MCF 10A (cell line): ENCODE measurements around the gene INVS. TPM values are rescaled to one million over a fixed set of nuclear protein-coding genes. Genes with fewer than 3 reads are reported as not detected.
A peak's percentile ranks its signal among the peaks of the same experiment; 100 is the strongest.

Source experiments
- BruUV-seq: library from RNA; stranded (reverse); fragments of 400-500 nt; replicated peaks from 2 replicates; lab custom pipeline; 2021; lab: Mats Ljungman, UMichigan
- CTCF ChIA-PET: fragments of 300-600 bp; sonication (Branson Sonifier 250); formaldehyde crosslinking; extraction: SDS; loops from one replicate; lab custom pipeline; 2021; ENCODE audit warnings: antibody characterized with exemption, inconsistent platforms; lab: Yijun Ruan, JAX
- POLR2A ChIA-PET: fragments of 300-600, 350-650 bp; sonication (Branson Sonifier 250); formaldehyde crosslinking; extraction: SDS; loops from one replicate; lab custom pipeline; 2020; ENCODE audit warnings: antibody characterized with exemption, inconsistent platforms; lab: Yijun Ruan, JAX
- DNase-seq: peaks from one replicate; pipeline ENCODE4 v3.0.0-alpha.2; 2018; ENCODE audit not compliant: unreplicated experiment
- H3K27ac Mint-ChIP-seq: one replicate; pipeline ENCODE4 v1.8.0; 2022; ENCODE audit warnings: mild to moderate bottlenecking, low read depth, mixed read lengths; ENCODE audit not compliant: unreplicated experiment
- H3K27me3 Mint-ChIP-seq: one replicate; pipeline ENCODE4 v1.8.0; 2022; ENCODE audit warnings: mixed read lengths; ENCODE audit not compliant: insufficient read depth, unreplicated experiment
- H3K36me3 Mint-ChIP-seq: one replicate; pipeline ENCODE4 v1.8.0; 2022; ENCODE audit warnings: mild to moderate bottlenecking, moderate library complexity, mixed read lengths; ENCODE audit not compliant: insufficient read depth, unreplicated experiment
- H3K4me1 Mint-ChIP-seq: one replicate; pipeline ENCODE4 v1.8.0; 2022; ENCODE audit warnings: mixed read lengths; ENCODE audit not compliant: insufficient read depth, unreplicated experiment
- H3K4me3 Mint-ChIP-seq: one replicate; pipeline ENCODE4 v1.8.0; 2022; ENCODE audit warnings: mild to moderate bottlenecking, moderate library complexity, mixed read lengths; ENCODE audit not compliant: unreplicated experiment
- H3K9me3 Mint-ChIP-seq: one replicate; pipeline ENCODE4 v1.8.0; 2022; ENCODE audit warnings: mixed read lengths; ENCODE audit not compliant: unreplicated experiment
- CTCF ChIP-seq: fragments of 200-600 bp; IDR thresholded peaks from one replicate; pipeline ENCODE4 v1.8.0; 2022; ENCODE audit warnings: antibody characterized with exemption, mild to moderate bottlenecking; ENCODE audit not compliant: unreplicated experiment
- intact Hi-C: fragments of 100-400 bp; cut with micrococcal nuclease; formaldehyde crosslinking; loops from 2 replicates; pipeline ENCODE4 v1.14.1; 2022
- total RNA-seq: library from RNA; stranded (reverse); gene quantifications from 2 replicates; pipeline ENCODE4 v1.2.3, GENCODE V29; 2022

INVS gene
- total RNA-seq, 1 experiment from 2014 or later = 21.9 TPM

GRCh38 chr9:100096378-100096916, 2.6 kb upstream of the INVS start:
- no TSS peak for BruUV-seq
- no peak for TF ChIP-seq CTCF
- Mint-ChIP-seq H3K4me3 (peak overlapping the region; percentile 35), H3K27ac (no peak overlapping the region), H3K4me1 (peaks cover 23% of the 10 kb centered on the region), H3K36me3 (peaks cover 5% of the 10 kb centered on the region), H3K27me3 (no peaks in the 10 kb centered on the region), H3K9me3 (no peaks in the 10 kb centered on the region)
- DNase-seq = no peak
- intact Hi-C loops = loop anchor here (5.0 kb wide), 1 partner anchor 116 kb away; no protein-coding TSS in a partner anchor
- CTCF ChIA-PET = interaction anchor here (1.0 to 1.1 kb wide), 2 partner anchors 16 to 24 kb away, joined by 3 read pairs; no protein-coding TSS in a partner anchor
- POLR2A ChIA-PET = interaction anchor here (0.7 to 2.7 kb wide), 5 partner anchors 15 to 1211 kb away, joined by 3 to 23 read pairs (median 3); partner anchors contain the start of gene STX17

DNA sequence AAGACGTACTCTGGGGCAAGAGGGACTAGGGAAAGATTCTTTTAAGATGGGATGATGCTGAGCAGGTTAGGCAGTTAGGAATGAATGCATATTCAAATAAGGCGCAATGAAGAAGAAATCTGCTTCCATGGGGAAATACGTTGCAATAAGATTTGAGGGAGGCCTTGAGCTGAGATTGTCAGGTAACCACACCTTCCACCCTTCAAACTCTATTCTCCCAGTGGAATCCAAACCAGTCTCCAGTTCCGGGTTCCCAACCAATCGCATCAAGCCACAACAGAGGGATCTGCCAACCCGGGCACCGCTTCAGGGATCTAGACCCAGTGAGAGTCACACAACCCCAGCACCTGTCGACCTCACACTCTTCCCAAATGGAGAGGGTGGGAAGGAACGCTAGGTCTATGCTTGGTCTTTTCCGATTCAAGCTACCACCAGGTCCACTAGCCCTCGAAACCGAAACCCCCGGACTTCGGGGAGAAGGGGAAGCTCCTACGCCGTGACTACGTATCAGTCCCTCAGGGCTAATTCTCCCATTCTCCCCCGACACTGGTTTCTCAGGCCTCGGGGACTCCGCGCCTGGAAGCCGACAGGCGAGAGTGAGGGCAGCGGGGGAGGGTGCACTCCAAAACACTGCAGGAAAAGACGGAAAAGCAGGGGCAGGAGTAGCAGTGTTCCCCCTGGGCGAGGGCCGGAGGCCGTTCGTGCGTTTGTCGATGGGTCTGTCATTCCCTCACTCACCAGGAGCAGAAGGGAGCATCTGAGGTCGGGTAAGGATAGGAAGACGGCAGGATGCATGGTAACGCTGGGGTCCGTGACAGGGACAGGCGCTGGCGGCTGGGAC, 777 bp upstream of the INVS start:
- intact Hi-C loops = loop anchor here (5.0 kb wide), 1 partner anchor 114 kb away; no protein-coding TSS in a partner anchor
- Mint-ChIP-seq H3K4me3 (peak overlapping the region; percentile 97), H3K27ac (peak overlapping the region; percentile 96), H3K27me3 (no peaks in the 10 kb centered on the region), H3K9me3 (no peaks in the 10 kb centered on the region), H3K36me3 (peaks cover 22% of the 10 kb centered on the region), H3K4me1 (peaks cover 23% of the 10 kb centered on the region)
- TSS peak; percentile 46 for BruUV-seq
- POLR2A ChIA-PET = interaction anchor here (0.7 to 3.0 kb wide), 20 partner anchors 8 to 1401 kb away, joined by 3 to 23 read pairs (median 4); partner anchors contain the start of genes NR4A3, TEX10 and ZNF189
- peak; percentile 87 for DNase-seq
- no peak for TF ChIP-seq CTCF
- CTCF ChIA-PET = interaction anchor here (1.1 kb wide), 2 partner anchors 14 to 913 kb away, joined by 3 to 4 read pairs; no protein-coding TSS in a partner anchor

DNA sequence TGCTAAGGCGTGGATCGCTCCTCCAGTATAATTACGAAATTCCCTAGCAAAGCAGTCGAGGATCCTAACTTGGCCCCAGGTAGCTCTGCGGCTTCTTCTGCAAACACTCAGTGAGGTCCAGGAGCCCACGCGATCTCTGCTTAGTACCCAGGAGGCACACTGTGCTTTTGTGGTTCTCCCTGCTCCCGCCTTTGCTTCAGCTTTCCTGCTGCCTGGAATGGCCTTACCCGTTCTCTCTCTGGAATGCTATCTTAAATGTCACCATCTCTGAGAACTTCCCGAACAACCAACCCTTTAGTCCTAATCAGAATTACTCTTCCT, 639 bp downstream of the INVS start:
- no TSS peak for BruUV-seq
- Mint-ChIP-seq H3K4me3 (peak overlapping the region; percentile 97), H3K4me1 (peaks cover 23% of the 10 kb centered on the region), H3K27ac (peak overlapping the region; percentile 96), H3K9me3 (no peaks in the 10 kb centered on the region), H3K27me3 (no peaks in the 10 kb centered on the region), H3K36me3 (peaks cover 22% of the 10 kb centered on the region)
- ChIA-PET POLR2A (interaction anchor here (0.6 to 3.0 kb wide), 13 partner anchors 9 to 1407 kb away, joined by 3 to 20 read pairs (median 4); partner anchors contain the start of gene NR4A3), CTCF (interaction anchor here (0.5 kb wide), 1 partner anchor 48 kb away, joined by 3 read pairs; no protein-coding TSS in a partner anchor)
- TF ChIP-seq CTCF = no peak
- intact Hi-C loops = loop anchor here (1.0 to 5.0 kb wide), 2 partner anchors 71 to 113 kb away; no protein-coding TSS in a partner anchor
- DNase-seq = no peak
